AG10803 (cell line): Measurements from ENCODE around the gene ESPN.

Experiments used
- DNase-seq: peaks from one replicate; pipeline ENCODE4 v3.0.0; 2010; ENCODE audit warnings: low read depth
- H3K4me3 ChIP-seq: 2 replicates; pipeline ENCODE4 v1.5.1; 2011; ENCODE audit warnings: mild to moderate bottlenecking, low read length, control low read depth
- CTCF ChIP-seq: conservative IDR thresholded peaks from 2 replicates; pipeline ENCODE4 v1.5.1; 2011; ENCODE audit warnings: mild to moderate bottlenecking, low read length, control low read depth, inconsistent platforms

The ESPN gene, protein sequence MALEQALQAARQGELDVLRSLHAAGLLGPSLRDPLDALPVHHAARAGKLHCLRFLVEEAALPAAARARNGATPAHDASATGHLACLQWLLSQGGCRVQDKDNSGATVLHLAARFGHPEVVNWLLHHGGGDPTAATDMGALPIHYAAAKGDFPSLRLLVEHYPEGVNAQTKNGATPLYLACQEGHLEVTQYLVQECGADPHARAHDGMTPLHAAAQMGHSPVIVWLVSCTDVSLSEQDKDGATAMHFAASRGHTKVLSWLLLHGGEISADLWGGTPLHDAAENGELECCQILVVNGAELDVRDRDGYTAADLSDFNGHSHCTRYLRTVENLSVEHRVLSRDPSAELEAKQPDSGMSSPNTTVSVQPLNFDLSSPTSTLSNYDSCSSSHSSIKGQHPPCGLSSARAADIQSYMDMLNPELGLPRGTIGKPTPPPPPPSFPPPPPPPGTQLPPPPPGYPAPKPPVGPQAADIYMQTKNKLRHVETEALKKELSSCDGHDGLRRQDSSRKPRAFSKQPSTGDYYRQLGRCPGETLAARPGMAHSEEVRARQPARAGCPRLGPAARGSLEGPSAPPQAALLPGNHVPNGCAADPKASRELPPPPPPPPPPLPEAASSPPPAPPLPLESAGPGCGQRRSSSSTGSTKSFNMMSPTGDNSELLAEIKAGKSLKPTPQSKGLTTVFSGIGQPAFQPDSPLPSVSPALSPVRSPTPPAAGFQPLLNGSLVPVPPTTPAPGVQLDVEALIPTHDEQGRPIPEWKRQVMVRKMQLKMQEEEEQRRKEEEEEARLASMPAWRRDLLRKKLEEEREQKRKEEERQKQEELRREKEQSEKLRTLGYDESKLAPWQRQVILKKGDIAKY

DNA sequence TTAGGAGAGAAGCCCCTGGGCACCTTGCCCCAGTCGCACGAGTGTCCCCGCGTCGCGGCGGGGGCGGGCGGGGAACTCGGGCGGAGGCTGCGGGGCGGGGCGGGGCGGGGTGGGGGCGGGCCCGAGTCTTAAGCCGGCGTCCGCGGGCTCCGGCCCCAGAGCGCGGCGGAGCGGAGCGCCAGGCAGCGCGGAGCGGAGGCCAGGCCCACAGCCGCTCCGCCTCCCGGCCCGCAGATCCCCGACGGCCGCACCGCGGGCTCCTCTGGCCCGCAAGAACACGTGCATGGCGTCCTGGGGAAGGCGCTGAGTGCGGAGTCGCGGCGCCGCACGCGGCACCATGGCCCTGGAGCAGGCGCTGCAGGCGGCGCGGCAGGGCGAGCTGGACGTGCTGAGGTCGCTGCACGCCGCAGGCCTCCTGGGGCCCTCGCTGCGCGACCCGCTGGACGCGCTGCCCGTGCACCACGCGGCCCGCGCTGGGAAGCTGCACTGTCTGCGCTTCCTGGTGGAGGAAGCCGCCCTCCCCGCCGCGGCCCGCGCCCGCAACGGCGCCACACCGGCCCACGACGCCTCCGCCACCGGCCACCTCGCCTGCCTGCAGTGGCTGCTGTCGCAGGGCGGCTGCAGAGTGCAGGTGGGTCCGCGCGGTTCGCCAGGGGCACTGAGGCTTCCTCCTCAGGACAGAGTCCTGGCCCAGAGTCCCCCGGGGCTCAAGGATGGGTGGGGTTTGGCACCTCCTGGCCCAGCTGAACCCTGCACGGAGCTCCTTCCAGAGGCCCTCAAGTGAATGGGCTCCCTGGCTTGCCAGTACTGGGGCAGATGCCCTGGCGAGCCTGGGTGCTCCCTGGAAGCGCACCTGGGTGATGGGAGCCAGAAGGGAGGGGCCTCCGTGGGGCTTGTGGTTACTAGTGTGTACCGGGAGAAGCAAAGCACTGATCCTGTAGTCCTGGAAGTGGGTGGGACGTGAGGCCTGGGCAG, at the start of gene ESPN:
Gene ESPN (plus strand): TSS at position 158 of the 975 bp plus-strand sequence. CDS start 180 bp downstream, at position 338.
- DNase-seq = no peak
- no peak within 1 kb of the TSS for H3K4me3 ChIP-seq
- TF ChIP-seq CTCF = no peak

DNA sequence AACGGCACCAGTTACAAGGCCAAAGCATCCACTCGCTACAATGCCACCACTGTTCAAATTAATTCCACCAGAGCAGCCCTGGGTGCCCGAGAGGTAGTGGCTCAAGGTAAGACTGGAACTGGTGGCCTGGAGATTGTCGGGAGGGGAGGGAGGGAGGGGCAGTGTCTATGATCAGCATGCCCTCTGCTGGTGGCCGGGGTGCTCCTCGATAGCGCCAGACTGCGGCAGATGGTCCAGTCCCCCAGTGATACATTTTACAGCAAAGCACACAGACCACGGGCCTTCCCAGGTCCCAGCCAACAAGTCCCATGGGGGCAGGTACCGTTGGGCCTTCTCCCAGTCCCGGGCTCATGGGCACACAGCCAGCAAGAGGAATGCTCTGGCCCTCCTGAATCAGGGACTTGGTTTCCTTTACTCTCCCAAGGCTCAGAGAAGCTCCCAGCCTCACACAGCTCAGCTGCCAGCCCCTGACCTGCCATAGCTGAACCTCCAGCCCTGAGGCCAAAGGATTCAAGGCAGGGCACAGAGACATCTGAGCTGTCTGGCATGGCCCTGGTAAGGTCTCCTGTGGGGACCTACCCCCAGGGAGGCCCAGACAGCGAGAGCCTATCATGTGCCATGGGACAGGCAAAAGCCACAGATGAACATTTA, 46.4 kb upstream of the ESPN start:
- no peak overlapping the region for H3K4me3 ChIP-seq
- DNase-seq = no peak
- no peak for TF ChIP-seq CTCF

- DNase-seq = no peak
- H3K4me3 ChIP-seq = no peak overlapping the region
- no peak for TF ChIP-seq CTCF
Observed at GRCh38 chr1:6380037-6380436, 44.5 kb upstream of the ESPN start.

DNA sequence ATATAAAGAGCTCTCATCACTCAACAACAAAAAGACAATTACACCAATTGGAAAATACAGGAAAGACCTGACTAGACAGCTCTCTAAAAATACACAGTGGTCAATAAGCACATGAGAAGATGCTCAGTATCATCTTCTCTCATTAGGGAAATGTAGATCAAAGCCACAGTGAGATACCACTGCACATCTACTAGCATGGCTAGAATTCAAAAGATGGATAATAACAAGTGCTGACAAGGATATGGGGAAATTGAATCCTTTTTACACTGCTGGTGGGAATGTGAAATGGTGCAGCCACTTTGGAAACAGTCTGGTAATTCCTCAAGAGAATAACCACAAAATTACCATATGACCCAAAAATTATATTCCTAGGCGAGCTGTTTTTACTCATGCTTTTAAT, 40.4 kb upstream of the ESPN start:
- no peak for DNase-seq
- TF ChIP-seq CTCF = no peak
- no peak overlapping the region for H3K4me3 ChIP-seq

GRCh38 chr1:6384962-6385361, 39.6 kb upstream of the ESPN start:
- H3K4me3 ChIP-seq = peak overlapping the region; percentile 51
- no peak for TF ChIP-seq CTCF
- peak; percentile 44 for DNase-seq

DNA sequence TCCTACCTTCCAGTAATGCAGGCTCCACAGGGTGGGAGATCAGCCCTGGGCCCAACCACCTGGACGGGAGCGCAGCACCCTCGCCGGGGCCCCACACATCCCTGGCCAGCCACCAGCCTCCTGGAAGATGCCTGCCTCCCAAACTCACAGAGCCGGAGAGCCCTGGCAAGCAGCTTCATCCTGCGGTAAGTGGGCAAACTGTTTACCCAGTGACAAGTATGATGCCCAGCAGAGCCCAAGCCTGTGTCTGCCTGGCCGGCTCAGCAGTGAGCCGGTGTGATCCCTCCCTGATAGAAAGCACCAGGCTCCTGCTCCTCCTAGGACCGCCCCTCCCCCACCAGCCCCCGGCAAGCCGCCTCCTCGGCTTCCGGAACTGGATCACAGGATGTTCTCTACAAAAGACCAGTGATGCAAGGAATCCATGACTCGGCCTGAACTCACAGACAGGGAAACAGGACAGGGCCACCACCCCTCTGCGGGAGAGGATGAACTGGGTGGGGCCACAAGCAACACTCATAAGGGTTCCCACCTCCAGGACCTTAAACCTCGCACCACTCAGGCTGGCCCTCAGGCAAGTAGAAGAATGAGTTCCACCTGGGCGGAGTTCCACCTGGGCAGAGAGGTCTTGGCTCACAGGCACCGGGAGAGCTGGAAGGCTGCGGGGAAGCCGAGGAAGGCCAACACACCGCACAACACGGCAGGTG, 38.9 kb upstream of the ESPN start:
- H3K4me3 ChIP-seq = peak overlapping the region; percentile 51
- peak; percentile 71 for DNase-seq
- no peak for TF ChIP-seq CTCF
